ENCODE data around the gene PTPRJ. TPM values are rescaled to one million over a fixed set of nuclear protein-coding genes. Genes with fewer than 3 reads are reported as not detected.
A peak's percentile ranks its signal among the peaks of the same experiment; 100 is the strongest.

PTPRJ gene
- total RNA-seq, 1 donor from 2014 or later = 22.9 TPM

DNA sequence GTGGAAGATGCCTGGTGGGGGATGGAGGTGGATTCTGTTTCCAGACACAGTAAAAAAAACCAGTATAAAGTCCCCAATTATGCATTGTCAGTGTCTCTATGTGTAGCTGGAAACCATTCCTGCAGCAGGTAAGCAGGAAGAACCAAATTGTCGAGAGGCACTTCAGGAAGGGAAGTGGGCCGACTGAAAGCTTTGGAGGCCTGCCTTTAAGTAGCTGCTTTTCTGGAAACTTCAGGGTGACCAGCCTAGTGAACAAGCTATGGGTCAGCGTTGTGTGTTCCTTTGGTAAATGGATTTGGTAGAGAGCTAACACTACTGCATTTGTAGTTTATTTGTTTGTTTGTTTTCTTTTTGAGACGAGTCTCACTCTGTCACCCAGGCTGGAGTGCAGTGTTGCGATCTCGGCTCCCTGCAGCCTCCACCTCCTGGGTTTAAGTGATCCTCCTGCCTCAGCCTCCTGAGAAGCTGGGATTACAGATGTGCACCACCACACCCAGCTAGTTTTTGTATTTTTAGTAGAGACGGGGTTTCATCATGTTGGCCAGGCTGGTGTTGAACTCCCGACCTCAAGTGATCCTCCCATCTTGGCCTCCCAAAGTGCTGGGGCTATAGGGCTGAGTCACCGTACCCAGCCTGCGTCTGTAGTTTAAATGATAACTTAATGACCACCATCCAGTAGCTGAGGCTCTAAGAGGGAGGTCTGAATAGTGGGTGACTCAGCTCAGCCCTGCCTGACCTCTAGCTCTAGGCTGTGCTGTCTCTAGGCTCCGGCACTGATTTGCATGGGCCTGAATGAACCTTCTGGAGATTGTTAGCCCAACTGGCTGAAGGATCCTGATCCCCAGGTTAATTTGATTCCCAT is 12.8 kb downstream of the PTPRJ start:
- no peak overlapping the region for H2AFZ ChIP-seq (ENCODE audit: low read depth, low read length)
- H3K4me2 ChIP-seq (ENCODE audit: low read length) = peak overlapping the region; percentile 40
- peaks cover 57% of the 10 kb centered on the region for H4K20me1 ChIP-seq (ENCODE audit: insufficient read depth, low read length)
- Mint-ChIP-seq H3K27me3 (ENCODE audit: low read depth, unreplicated experiment) (no peaks in the 10 kb centered on the region), H3K27ac (ENCODE audit: unreplicated experiment) (no peak overlapping the region), H3K9me3 (ENCODE audit: unreplicated experiment) (no peaks in the 10 kb centered on the region), H3K36me3 (ENCODE audit: low read depth, unreplicated experiment) (no peaks in the 10 kb centered on the region), H3K4me3 (ENCODE audit: unreplicated experiment) (no peak overlapping the region), H3K4me1 (ENCODE audit: low read depth, unreplicated experiment) (peaks cover 10% of the 10 kb centered on the region)
- FAIRE-seq = no peak
- H3K4me3 ChIP-seq (ENCODE audit: insufficient read depth, low read depth, low read length) = no peak overlapping the region
- no peaks in the 10 kb centered on the region for H3K27me3 ChIP-seq (ENCODE audit: insufficient read depth, low read length)
- no peak overlapping the region for H3K27ac ChIP-seq (ENCODE audit: low read depth, low read length)
- no peak overlapping the region for H3K9ac ChIP-seq (ENCODE audit: low read length)
- H3K36me3 ChIP-seq (ENCODE audit: insufficient read depth, low read length) = no peaks in the 10 kb centered on the region
- peaks cover 88% of the 10 kb centered on the region for H3K79me2 ChIP-seq (ENCODE audit: insufficient read depth, low read length)
- H3K9me3 ChIP-seq (ENCODE audit: insufficient read depth, low read depth, low read length) = no peaks in the 10 kb centered on the region
- H3K4me1 ChIP-seq (ENCODE audit: insufficient read depth, low read length) = peaks cover 11% of the 10 kb centered on the region
- TF ChIP-seq EZH2 (IDR thresholded peaks at IDR 0.05; ENCODE audit: insufficient read depth, low read length) = no peak
- TF ChIP-seq, protein P1, sequence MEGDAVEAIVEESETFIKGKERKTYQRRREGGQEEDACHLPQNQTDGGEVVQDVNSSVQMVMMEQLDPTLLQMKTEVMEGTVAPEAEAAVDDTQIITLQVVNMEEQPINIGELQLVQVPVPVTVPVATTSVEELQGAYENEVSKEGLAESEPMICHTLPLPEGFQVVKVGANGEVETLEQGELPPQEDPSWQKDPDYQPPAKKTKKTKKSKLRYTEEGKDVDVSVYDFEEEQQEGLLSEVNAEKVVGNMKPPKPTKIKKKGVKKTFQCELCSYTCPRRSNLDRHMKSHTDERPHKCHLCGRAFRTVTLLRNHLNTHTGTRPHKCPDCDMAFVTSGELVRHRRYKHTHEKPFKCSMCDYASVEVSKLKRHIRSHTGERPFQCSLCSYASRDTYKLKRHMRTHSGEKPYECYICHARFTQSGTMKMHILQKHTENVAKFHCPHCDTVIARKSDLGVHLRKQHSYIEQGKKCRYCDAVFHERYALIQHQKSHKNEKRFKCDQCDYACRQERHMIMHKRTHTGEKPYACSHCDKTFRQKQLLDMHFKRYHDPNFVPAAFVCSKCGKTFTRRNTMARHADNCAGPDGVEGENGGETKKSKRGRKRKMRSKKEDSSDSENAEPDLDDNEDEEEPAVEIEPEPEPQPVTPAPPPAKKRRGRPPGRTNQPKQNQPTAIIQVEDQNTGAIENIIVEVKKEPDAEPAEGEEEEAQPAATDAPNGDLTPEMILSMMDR (IDR thresholded peaks at IDR 0.05; ENCODE audit: insufficient read depth, low read depth, low read length) = no peak
- DNase-seq (ENCODE audit: low read depth) = peak; percentile 81

DNA sequence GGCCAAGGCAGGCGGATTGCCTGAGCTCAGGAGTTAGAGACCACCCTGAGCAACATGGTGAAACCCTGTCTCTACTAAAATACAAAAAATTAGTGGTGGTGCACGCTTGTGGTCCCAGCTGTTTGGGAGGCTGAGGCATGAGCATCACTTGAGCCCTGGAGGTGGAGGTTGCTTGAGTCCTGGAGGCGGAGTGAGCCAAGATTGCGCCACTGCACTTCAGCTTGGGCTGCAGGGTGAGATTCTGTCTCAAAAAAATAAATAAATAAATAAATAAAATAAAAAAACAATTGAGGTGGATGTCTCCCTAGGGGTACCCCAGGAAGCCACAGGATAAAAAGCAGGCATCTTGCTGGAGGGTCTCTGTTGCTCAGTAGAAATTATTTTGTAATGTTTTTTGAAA is 14.1 kb downstream of the PTPRJ start:
- Histone ChIP-seq H3K36me3 (ENCODE audit: insufficient read depth, low read length) (no peaks in the 10 kb centered on the region), H4K20me1 (ENCODE audit: insufficient read depth, low read length) (peaks cover 69% of the 10 kb centered on the region), H3K4me3 (ENCODE audit: insufficient read depth, low read depth, low read length) (no peak overlapping the region), H3K4me2 (ENCODE audit: low read length) (no peak overlapping the region), H3K79me2 (ENCODE audit: insufficient read depth, low read length) (peaks cover 94% of the 10 kb centered on the region), H3K4me1 (ENCODE audit: insufficient read depth, low read length) (peaks cover 16% of the 10 kb centered on the region), H3K9me3 (ENCODE audit: insufficient read depth, low read depth, low read length) (no peaks in the 10 kb centered on the region), H3K27me3 (ENCODE audit: insufficient read depth, low read length) (no peaks in the 10 kb centered on the region), H3K9ac (ENCODE audit: low read length) (no peak overlapping the region), H3K27ac (ENCODE audit: low read depth, low read length) (no peak overlapping the region), H2AFZ (ENCODE audit: low read depth, low read length) (no peak overlapping the region)
- Mint-ChIP-seq H3K9me3 (ENCODE audit: unreplicated experiment) (no peaks in the 10 kb centered on the region), H3K4me3 (ENCODE audit: unreplicated experiment) (no peak overlapping the region), H3K36me3 (ENCODE audit: low read depth, unreplicated experiment) (no peaks in the 10 kb centered on the region), H3K27me3 (ENCODE audit: low read depth, unreplicated experiment) (no peaks in the 10 kb centered on the region), H3K4me1 (ENCODE audit: low read depth, unreplicated experiment) (peaks cover 20% of the 10 kb centered on the region), H3K27ac (ENCODE audit: unreplicated experiment) (no peak overlapping the region)
- no peak for FAIRE-seq
- no peak for DNase-seq (ENCODE audit: low read depth)
- TF ChIP-seq, protein P1 (IDR thresholded peaks at IDR 0.05; ENCODE audit: insufficient read depth, low read depth, low read length) = no peak
- TF ChIP-seq EZH2 (IDR thresholded peaks at IDR 0.05; ENCODE audit: insufficient read depth, low read length) = no peak

DNA sequence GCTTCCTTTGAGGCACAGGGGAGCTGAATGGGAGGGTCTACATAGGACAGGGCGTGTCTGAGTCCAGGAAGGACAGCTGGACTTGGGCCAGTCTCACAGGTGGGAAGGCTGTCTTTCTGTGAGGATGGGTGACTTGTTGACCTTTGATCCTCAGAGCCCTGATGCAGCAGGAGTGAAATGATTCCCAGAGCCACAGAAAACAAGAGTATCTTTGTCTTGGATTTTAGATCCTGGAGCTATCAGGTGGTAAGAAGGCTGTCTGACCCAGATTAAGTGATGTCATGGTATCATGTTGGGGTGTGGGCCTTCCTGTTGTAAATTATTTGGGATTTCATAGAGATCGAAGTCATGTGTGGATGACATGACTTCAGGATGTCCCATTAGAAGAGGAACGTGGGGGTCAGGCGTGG is 15.0 kb downstream of the PTPRJ start:
- no peak for FAIRE-seq
- Histone ChIP-seq H3K27ac (ENCODE audit: low read depth, low read length) (no peak overlapping the region), H3K4me3 (ENCODE audit: insufficient read depth, low read depth, low read length) (no peak overlapping the region), H3K9ac (ENCODE audit: low read length) (no peak overlapping the region), H3K9me3 (ENCODE audit: insufficient read depth, low read depth, low read length) (no peaks in the 10 kb centered on the region), H3K36me3 (ENCODE audit: insufficient read depth, low read length) (no peaks in the 10 kb centered on the region), H3K4me2 (ENCODE audit: low read length) (no peak overlapping the region), H4K20me1 (ENCODE audit: insufficient read depth, low read length) (peaks cover 70% of the 10 kb centered on the region), H2AFZ (ENCODE audit: low read depth, low read length) (no peak overlapping the region), H3K27me3 (ENCODE audit: insufficient read depth, low read length) (no peaks in the 10 kb centered on the region), H3K79me2 (ENCODE audit: insufficient read depth, low read length) (peaks cover 91% of the 10 kb centered on the region), H3K4me1 (ENCODE audit: insufficient read depth, low read length) (peaks cover 16% of the 10 kb centered on the region)
- H3K27ac Mint-ChIP-seq (ENCODE audit: unreplicated experiment) = no peak overlapping the region
- no peaks in the 10 kb centered on the region for H3K27me3 Mint-ChIP-seq (ENCODE audit: low read depth, unreplicated experiment)
- no peak for TF ChIP-seq EZH2 (IDR thresholded peaks at IDR 0.05; ENCODE audit: insufficient read depth, low read length)
- TF ChIP-seq, protein P1 (IDR thresholded peaks at IDR 0.05; ENCODE audit: insufficient read depth, low read depth, low read length) = no peak
- H3K4me1 Mint-ChIP-seq (ENCODE audit: low read depth, unreplicated experiment) = peaks cover 22% of the 10 kb centered on the region
- no peaks in the 10 kb centered on the region for H3K36me3 Mint-ChIP-seq (ENCODE audit: low read depth, unreplicated experiment)
- no peak overlapping the region for H3K4me3 Mint-ChIP-seq (ENCODE audit: unreplicated experiment)
- no peak for DNase-seq (ENCODE audit: low read depth)
- no peaks in the 10 kb centered on the region for H3K9me3 Mint-ChIP-seq (ENCODE audit: unreplicated experiment)

Data from astrocyte (in vitro differentiated cells and primary cell).